ENCODE results near the gene POGZ.
"Not testable (repeated sequence)": the region's sequence is repeated elsewhere in the genome, so short reads cannot be mapped to it uniquely, and the experiment has no call there.

POGZ gene

DNA sequence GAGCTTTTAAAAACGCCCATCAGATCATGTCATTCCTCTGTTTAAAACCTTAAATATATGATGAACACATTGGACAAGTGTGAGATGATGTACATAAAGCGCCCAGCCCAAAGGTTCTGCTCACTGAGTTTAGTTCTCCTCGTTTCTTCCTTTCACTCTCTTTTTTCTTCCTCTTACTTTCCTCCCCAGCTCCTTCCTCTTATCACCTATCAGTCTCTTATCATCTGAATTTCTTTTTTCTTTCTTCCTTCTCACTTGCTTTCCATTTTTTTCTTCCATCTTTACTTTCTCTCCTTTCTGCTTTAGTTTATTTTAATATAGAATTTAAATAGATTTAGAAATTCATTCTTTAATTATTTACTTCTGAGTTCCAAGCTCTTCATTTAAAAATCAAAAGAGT, 17.8 kb upstream of the POGZ start:
- FAIRE-seq = no peak
- DNase-seq (ENCODE audit: extremely low spot score, insufficient read length, low read depth) = no peak

DNA sequence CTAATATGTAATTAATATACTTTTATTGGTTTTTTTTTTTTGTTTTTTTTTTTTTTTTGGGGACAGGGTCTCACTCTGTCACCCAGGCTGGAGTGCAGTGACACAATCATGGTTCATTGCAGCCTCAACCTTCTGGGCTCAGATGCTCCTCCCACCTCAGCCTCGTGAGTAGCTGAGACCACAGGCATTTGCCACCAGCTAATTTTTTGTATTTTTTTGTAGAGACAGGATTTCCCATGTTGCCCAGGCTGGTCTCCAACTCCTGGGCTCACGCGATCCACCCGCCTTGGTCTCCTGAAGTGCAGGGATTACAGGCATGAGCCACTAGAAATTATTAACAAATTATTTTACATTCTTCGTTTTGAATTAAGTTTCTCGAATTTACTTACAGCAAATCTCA, 16.8 kb upstream of the POGZ start:
- FAIRE-seq (no peak), DNase-seq (ENCODE audit: extremely low spot score, insufficient read length, low read depth) (no peak)

DNA sequence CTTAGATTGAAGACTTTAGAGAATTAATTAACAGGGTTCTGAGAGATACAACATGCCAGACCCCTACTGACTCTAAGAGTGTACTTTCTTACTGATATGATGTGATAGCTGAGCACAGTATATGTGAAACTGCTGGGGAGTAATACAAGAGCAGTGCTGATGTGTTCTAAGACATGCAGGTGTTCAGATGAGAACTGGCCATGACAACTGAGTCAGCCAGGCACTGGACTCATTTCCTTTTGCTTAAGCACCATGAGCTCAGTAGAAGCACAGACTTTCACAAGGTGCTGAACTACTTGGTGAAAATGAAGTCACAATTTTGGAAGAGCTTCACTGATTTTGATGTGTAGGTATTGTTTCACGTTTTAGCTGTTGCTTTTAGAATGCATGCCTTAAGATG, 15.9 kb upstream of the POGZ start:
- no peak for DNase-seq (ENCODE audit: extremely low spot score, insufficient read length, low read depth)
- peak; percentile 70 for FAIRE-seq

DNA sequence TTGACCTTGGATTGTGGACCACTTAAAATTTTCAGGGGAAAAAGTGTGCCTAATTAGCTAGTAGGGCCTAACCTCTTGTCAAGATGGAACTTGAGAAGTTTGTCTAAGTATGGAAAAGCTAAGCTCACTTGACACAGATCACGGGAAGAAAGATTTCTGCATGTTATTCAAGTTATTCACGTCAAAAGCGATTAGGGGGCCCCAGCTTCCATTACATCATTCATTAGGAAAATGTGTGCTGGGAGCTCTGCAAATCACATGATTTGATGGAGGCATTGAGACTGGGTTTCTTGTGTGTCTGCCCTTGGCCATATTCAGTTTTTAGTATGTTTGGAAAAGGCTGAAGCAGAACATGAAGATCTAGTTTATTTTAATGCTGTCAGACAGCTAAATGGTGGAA, 15.5 kb upstream of the POGZ start:
- FAIRE-seq (no peak), DNase-seq (ENCODE audit: extremely low spot score, insufficient read length, low read depth) (no peak)

DNA sequence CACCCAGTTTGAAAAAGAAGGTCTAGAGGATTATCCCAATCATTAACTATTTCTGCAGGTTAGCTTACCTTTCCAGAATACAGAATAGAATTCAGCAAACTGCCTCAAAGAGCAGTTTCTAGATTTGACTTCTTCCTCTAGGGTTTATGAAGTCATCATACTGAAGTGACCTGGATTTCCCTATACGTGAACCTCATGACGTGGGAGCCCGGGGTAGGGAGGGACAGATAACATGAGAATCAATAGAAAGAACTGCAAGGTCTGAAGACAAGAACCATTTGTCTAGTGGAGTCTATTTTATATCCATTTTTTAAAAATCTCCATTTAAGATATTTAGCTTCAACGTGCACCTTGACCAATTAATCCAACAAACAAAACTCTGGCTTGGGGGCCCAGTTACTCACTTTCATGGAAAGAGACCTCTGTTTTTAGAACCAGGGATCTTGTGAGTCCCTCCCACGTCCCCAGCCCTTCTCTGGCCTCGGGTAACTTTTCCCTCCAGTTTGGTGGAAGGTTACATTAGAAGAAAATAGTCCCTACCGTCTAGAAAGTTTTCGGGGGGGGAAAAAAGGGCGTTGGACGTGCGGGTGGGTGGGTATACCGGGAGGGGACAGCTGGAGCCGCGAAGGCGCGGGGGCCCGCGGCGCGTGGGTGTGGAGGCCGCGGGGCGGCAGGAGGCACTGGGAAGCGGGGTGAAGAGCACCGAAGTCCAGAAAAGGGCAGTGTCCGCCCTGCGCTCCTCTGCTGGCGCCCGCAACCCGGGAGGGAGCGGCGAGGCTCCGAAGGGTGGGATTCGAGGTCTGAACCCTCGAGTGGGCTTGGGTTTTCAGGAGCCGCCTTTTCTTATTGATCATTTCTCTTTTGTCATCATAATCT, 13.8 kb upstream of the POGZ start:
- DNase-seq (ENCODE audit: extremely low spot score, insufficient read length, low read depth) = no peak
- FAIRE-seq = peak; percentile 63

DNA sequence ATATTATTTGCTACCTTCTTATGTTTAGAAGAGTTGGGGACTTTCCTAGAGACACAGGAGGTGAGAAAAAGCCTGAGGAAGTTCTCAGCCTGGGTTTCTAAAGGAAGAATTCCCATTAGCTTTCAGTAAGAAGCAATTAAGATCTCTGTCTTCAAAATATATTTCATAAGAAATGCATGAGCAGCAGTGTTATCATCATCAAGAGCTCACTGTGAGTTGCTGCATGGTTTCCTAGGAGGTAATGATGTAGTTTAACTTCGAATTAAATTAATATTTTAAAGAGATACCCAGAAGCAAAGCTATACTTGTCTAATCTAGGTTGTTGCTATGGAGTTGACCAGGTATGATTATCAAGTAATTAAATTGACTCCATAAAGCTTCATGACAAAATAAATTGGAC, 5.7 kb upstream of the POGZ start:
- no peak for FAIRE-seq
- DNase-seq (ENCODE audit: extremely low spot score, insufficient read length, low read depth) = no peak

DNA sequence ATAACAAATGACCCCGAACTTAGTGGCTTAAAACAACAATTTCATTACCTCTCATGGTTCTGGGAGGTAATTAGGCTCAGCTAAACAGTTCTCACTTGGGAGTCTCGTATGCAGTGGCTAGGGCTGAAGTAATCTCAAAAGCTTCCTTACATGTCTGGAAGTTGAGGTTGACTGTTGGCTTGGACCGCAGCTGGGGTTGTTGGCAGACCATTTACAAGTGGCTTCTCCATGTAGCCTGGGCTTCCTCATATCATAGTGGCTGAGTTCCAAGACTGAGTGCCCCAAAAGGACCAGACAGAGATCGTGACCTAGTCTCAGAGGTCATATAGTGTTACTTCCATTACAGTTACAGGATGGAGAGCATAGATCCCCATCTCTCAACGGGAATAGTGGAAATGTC, 2.4 kb upstream of the POGZ start:
- DNase-seq (ENCODE audit: extremely low spot score, insufficient read length, low read depth) (no peak), FAIRE-seq (no peak)

DNA sequence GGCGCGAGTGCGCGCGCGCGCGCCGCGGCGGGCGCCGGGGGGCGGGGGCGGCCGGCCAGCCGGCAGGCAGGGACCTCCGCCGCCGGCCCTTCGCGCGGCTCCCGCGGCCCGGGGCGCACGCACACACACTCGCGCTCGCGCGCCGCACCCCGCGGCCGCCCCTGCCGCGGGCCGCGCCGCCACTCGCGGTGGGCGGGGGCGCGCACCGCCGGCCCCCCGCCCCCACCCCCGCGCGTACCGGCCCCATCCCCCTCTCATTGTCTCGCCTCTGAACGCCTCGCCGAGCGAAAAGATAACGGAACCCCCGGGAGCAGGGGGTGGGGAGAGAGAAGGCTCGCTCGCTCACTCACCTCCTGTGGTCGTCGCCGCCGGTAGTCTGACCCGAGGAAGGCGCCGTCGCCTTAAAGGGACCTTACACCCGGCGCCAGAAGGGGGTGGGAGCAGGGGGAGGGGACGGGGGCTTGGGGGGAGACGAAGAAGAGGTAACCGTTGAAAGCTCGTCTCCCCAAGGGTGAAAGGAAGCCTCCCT, 428 bp downstream of the POGZ start:
- no peak for FAIRE-seq
- no peak for DNase-seq (ENCODE audit: extremely low spot score, insufficient read length, low read depth)

DNA sequence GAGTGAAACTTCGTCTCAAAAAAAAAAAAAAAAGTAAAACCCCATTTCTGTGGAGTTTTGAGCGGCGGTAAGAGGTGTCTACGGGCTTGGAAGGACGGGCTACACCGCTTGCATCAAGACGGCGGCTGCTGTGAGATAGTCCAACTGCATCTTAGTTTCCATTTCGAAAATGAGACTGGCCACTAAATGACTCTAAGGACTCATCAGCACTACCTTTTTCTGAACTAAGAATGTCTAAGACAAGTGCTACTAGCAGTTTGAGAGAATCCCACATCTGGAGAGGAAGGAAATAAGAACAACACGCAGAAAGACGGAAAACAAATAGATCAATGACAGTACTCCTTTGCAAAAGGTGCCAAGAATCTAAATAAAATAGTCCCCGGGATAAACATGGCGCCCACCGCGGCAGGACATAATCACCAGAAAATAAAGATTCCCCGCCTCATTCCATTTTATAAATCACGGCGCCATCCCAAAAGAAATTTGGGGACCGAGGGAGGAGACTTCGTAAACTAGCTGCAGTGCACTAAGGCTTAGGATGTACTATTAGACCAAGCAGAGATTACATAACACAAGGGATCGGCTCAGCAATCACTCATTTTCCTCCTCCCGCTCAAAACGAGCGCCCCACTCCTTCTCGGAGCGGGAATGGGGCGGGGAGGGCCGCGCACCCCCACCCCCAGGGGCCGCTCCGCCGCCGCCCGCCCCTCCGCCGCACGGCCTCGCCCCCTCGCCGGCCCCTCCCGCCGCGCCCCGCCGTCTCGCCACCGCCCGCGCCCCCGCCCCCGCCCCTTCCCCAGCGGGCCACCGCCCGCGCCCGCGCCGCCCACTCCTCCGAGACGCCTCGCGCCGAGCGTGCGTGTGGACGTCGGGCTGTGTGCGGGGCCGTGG, 1.1 kb downstream of the POGZ start:
- no peak for DNase-seq (ENCODE audit: extremely low spot score, insufficient read length, low read depth)
- peak; percentile 68 for FAIRE-seq

DNA sequence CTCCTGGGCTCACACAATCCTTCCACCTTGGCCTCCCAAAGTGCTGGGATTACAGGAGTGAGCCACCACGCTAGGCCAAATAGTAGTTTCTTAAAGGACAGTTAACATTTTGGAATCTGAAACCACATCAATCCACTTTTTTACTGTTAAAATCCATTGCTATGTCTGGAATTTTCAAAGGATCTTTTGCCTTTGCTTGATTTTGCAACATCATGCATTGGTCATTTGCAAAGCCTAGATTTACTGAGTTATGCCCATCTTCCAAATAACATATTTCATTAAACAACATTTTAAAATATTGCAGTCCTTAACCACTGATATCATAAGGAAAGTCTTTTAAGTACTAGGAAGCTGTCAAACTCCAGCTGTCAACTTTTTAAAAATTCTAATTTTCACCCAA, 3.3 kb downstream of the POGZ start:
- DNase-seq (ENCODE audit: extremely low spot score, insufficient read length, low read depth) (no peak), FAIRE-seq (no peak)

DNA sequence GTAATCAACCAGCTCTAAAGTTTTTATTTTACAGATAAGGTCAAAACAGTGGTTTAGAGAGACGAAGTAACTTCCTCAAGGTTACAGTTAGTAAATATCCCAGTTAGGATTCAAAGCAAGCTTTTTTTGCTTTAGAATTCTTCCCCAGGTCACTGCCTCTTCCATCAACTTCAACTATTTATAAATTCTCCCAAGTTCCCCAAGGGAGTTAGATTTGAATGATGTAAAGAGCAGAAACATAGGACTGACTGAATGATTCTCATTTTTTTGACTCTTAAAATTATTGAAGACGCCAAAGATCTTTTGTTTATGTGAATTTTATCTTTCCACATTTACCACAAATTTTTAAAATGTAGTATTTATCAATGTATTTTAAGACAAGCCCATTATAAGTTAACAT, 4.1 kb downstream of the POGZ start:
- FAIRE-seq (no peak), DNase-seq (ENCODE audit: extremely low spot score, insufficient read length, low read depth) (no peak)

DNA sequence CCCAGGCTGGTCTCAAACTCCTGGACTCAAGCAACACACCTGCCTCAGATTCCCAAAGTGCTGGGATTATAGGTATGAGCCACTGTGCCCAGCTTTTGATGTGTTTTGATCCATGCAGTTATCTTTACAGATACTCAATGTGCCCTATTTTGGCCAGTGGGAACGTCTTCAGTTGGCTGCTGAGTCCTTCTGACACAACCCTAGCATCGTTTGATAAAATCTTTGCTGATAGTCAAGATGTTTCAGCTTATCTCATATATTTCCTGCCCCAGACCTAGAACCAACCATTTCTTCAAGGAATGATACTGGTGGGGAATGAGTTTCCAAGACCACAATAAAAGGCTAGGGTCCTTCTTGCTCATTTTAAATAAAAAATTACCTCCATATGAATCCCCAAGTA, 11.6 kb downstream of the POGZ start:
- FAIRE-seq (no peak), DNase-seq (ENCODE audit: extremely low spot score, insufficient read length, low read depth) (no peak)

DNA sequence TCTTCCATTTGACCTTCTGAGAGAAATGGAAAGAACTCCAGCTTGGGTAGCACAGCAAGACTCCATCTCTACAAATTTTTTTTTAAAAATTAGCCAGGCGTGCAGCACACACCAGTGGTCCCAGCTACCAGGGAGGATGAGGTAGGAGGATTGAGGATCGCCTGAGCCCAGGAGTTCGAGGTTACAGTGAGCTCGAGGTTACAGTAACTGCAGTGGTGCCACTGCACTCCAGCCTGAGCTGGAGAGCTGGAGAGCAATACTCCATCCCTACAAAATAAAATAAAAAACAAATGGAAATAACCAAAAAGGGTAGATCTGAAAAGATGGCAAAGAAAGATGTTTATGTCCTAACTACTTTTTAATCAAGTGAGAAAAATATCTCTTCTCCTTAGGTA, 14.5 kb downstream of the POGZ start:
- DNase-seq (ENCODE audit: extremely low spot score, insufficient read length, low read depth) = no peak

DNA sequence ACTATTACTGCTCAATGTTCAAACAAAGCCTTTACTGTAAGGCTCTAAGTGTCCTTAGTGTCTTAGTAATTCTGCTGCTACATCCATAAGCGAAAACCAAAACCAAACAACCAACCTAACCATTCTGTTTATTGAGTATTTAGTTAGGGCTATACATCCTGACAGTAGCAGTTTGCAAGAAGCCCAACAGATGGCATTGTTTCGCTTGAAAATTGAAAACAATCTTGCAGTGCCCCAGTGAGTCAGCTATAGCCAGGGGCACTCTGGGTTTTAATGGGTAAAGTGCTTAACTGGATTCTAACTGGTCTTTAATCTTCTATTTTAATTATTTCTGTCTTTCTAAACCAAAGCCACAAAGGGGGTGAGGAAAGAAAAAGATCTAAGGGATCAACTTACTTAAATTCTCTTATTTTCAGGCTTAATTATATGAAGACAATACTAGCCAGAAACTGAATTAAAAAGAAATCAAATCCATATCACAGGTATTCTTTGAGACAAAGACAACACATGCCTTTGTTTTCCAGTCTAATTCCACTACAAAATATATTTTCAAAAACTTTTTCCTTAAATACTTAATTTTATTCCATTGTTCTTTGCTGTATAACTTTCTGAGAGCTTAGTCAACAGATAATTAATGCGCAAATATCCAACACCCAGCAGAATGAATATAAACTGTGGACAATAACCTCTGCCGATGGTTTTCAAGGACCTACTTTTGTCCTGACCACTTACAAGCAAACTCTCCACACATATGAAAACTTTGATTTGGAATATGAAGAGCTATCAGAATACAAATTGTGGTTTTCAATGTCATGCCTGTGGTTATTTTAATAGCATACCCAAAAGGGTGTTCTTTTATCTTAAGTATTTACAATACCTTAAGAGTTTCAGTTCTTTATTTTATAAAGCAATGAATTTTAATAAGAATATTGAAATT, 15.2 kb downstream of the POGZ start:
- no peak for DNase-seq (ENCODE audit: extremely low spot score, insufficient read length, low read depth)
- FAIRE-seq = peak; percentile 95

More for the DNA sequence above, 14.5 kb downstream of the POGZ start:
- FAIRE-seq = no peak

DNA sequence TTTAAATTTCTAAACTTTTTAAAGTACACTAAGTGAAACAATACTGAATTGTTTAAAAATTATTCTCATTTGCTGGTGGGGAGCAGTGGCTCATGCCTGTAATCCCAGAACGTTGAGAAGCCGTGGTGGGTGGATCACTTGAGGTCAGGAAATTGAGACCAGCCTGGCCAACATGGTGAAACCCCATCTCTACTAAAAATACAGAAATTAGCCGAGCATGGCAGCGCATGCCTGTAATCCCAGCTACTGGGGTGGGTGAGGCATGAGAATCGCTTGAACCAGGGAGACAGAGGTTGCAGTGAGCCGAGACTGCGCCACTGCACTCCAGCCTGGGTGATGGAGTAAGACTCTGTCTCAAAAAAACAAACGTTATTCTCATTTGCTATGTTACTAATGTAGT, 21.9 kb downstream of the POGZ start:
- FAIRE-seq = peak; percentile 29
- DNase-seq (ENCODE audit: extremely low spot score, insufficient read length, low read depth) = not testable (repeated sequence)

DNA sequence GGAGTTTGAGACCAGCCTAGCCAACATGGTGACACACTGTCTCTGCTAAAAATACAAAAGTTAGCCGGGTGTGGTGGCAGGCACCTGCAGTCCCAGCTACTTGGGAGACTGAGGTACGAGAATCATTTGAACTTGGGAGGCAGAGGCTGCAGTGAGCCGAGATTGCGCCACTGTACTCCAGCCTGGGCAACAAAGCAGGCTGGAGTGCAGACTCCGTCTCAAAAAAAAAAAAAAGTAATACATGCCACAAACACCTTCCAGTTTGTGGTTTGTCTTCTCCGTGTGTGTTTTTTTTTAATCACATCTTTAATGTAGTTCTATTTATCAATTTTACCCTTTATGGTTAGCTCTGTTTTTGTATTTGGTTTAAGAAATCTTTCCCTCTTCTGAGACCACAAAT, 22.3 kb downstream of the POGZ start:
- FAIRE-seq (no peak), DNase-seq (ENCODE audit: extremely low spot score, insufficient read length, low read depth) (no peak)

DNA sequence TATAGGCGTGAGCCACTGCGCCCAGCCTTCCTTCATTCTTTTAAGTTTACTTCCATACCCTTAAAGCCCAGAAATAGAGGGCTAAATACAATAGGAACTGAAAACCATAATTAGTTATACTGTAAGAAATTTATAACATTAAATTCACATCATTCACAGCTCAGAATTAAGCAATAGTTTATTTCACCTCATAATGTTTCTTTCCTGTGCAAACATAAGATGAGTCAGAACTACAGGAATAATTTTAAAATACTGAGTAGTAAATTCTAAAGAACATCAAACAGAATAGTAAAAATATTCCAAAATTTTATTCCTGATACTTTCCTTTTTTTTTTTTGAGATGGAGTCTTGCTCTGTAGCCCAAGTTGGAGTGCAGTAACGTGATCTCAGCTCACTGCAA, 24.1 kb downstream of the POGZ start:
- DNase-seq (ENCODE audit: extremely low spot score, insufficient read length, low read depth) (no peak), FAIRE-seq (no peak)

DNA sequence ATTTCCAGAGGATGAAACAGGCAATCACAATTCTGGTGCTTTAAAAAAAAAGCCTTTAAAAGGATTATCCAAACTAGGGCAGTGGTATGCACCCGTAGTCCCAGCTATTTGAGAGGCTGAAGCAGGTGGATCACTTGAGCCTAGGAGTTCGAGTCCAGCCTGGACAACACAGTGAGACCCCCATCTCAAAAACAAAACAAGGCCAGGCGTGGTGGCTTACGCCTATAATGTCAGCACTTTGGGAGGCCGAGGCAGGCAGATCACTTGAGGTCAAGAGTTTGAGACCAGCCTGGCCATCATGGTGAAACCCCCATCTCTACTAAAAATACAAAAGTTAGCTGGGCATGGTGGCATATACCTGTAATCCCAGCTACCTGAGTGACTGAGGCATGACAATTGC, 25.5 kb downstream of the POGZ start:
- FAIRE-seq = not testable (repeated sequence)

DNA sequence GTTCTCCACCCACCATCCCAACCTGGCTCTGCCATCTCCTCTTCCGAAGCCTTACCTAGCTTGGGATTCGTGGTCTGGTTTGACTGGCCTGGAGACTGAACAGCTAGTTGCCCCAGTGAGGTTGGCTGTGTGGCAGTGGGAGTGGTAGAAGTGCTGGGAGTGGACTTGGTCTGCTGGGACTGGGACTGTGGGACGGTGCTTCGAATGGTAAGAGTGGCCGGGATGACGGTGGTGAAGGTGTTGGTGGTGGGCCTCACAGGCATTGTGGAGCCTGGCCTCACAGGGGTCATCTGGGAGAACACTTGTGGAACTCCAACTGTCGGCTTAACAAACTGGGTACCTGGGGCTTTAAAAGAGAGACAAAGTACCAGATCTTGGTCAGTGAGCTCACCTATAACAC, 31.2 kb downstream of the POGZ start:
- FAIRE-seq = no peak

More for the DNA sequence above, 25.5 kb downstream of the POGZ start:
- DNase-seq (ENCODE audit: extremely low spot score, insufficient read length, low read depth) = not testable (repeated sequence)

DNA sequence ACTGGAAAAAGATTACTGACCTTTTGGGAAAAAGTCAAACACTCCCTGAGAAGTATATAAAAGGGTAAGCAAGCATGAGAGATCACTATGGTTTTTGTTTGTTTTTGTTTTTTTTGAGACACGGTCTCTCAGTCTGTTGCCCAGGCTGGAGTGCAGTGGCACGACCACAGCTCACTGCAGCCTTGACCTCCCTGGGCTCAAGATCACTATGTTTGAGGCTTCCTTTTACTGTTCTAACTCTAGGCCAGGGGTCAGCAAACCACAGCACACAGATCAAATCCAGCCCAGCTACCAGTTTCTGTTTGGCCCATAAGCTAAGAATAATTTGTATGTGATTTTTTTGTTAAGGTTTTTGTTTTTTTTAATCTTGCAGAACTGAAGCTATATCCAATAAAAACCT, 34.2 kb downstream of the POGZ start:
- DNase-seq (ENCODE audit: extremely low spot score, insufficient read length, low read depth) (no peak), FAIRE-seq (no peak)

More for the DNA sequence above, 31.2 kb downstream of the POGZ start:
- no peak for DNase-seq (ENCODE audit: extremely low spot score, insufficient read length, low read depth)
